HG03558 (cell line): ENCODE data around the gene MACROH2A2.
"Not testable (repeated sequence)": the region's sequence is repeated elsewhere in the genome, so short reads cannot be mapped to it uniquely, and the experiment has no call there.

ENCODE experiments used
- ATAC-seq: cut with Tn5 transposase; IDR thresholded peaks from one replicate; pipeline ENCODE4 v1.9.1; 2021; ENCODE audit warnings: moderate number of reproducible peaks; ENCODE audit not compliant: unreplicated experiment; ENCODE audit errors: extremely low read depth

MACROH2A2 gene

DNA sequence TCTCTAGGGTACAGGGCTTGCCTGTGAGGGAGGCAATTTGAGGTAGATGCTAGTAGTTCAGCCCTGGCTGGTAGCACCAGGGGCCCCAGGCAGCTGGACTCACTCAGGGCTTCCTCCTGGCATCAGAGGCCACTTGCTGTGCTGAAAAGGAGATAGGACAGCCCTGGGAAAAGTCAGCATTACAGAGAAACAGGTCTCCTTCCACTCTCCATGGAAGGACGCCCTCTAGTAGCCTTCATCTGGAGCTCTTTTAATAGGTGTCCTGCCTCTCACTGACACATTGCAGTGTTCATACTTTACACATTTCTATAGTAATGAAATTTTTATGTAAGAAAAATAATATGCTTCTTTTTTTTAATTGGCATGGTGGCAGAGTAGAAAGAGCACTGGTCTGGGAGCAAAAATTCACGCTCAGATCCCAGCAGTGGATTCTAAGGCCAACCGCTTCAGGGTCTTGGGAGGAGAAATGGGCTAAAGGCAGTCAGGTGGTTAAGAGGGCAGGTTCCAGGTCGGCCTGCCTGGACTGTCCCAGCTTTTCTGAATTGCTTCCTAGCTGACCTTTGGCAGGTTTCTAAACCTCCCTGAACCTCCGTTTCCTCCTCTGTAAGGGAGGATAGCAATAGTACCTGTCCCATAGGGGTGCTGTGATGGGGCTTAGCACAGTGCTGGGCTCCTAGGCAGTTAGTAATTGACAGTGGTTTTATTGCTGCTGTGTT lies 44.2 kb downstream of the MACROH2A2 start:
- no peak for ATAC-seq

DNA sequence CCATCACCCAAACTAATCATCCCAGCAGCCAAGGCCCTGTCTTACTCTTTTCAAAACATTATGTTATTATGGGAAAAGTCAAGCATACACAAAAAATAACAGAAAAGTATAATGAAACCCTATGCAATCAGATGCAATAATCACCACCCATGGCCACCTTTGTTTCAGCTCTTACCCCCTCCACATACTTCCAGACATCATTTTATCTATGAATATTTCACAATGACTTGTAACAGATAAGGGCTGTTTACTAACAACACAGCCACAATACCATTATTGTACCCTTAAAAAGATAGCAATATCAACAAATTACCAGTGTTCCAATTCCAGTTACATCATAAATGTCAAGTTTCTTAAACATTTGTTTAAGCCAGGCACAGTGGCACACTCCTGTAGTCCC lies 44.8 kb downstream of the MACROH2A2 start:
- no peak for ATAC-seq

DNA sequence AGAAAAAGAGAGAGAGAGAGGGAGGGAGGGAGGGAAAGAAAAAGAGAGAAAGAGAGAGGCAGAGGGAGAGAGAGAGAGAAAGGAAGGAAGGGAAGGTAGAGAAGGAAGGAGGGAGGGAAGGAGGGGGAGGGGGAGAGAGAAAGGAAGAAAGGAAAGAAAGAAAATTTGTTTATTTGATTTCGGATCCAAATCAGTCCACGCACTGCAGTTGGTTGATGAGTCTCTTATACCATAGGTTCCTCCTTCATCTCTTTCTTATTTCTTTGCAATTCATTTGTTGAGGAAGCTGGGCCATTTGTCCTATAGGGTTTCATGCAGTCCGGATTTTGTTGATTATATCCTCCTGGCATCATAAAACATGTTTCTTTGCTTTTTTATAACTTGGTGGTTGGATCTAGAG lies 45.6 kb downstream of the MACROH2A2 start:
- ATAC-seq: no peak

DNA sequence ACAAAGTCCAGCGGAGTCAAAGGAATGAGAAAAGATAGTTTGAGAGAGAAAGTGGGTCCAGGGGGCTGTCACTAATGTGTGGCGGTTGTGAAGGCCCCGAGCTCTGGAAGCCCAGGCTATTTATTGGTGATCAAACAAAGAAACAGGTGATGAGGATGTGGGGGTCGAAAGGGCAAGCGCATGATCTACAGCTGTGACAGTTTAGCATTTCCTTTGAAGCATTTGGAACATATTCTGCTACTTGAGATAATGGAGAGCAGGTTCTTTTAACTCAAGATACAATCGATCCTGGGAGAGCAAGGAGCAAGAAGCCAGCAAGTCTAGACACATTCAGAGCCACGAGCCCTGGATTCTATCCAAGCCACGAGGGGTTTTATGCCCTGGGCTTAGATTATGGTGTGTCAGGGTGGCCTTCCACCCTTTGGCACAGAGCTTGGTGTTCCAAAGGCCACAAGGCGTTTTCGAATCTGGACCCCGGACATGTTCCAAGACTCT lies 48.5 kb downstream of the MACROH2A2 start:
- ATAC-seq: not testable (repeated sequence)

DNA sequence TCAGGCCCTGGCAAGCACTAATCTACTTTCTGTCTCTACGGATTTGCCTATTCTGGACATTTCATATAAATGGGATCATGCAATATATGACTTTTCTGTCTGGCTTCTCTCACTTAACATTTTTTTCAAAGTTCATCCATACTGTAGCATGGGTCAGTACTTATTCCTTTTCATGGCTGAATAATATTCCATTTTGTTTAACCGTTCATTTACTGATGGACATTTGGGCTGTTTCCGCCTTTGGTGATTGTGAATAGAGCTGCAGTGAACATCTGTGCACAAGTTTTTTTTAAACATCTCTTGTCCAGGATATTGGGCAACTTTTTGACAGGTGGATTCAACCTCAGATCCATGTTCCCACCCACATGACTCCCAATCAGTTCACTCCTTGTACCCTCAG lies 49.0 kb downstream of the MACROH2A2 start:
- ATAC-seq: no peak

DNA sequence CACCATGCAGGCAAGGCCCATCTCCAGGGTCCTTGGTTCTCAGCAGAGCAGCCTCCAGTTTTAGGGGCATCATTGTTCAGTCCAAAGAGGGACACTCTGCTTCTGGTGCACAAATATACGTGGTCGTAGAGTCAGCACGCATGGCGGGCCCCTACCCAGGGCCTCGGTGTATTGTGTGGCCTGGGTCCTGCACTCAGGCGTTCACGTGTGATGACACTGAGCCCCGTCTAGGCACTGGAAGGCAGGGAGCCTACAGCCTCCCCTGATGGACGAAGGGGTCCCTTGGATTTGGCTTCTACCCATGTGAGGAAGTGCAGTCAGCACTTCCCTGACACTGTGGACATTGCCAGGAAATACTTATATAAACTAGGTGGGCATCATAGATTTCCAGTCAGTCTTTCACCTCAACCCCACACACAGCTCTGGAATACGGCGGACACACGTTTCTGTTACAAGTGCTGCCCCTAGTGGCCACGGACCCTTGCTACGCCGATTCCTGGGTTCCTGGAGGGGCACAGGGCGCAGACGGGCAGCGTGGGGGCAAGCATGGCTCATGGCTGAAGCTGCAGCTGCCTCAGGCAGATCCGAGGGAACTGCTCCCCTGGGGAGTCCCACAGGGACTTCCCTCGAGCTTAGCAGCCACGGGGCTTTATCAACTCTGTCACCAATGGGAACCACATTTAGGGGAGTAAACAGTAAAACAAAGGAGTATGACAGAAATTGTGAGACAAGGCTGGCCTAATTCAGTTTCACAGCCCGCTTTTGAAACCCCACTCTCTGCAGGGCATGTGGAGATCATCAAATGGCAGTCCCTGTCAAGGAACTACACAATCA lies 54.5 kb downstream of the MACROH2A2 start:
- ATAC-seq: no peak

DNA sequence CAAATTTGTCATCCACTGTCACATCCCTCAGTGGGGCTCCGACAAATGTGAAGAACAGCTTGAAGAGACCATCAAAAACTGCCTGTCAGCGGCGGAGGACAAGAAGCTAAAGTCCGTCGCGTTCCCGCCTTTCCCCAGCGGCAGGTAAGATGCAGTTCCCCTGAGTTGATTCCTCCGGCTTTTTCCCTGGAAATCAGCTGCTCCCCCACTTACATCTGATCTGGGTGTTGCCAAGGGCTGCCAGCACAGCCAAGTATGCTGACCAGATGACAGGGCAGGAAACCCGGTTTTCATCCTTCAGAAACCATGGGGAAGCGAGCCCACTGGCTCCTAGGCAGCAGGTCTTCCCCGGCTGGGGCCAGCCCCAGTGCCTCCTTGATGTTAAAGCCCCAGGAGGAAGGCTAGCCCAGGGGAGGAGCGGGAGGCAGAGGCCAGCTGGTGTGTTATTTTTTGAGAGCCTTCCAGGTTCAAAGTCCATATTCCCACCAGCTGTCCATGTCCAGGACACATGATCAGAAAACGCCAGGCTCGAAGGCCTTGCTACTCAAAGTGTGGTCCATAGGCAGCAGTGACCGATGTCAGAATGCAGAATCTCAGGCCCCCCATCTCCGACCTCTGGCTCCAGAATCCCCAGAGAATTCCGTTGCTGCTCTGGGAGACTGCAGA lies 56.6 kb downstream of the MACROH2A2 start:
- ATAC-seq: no peak

DNA sequence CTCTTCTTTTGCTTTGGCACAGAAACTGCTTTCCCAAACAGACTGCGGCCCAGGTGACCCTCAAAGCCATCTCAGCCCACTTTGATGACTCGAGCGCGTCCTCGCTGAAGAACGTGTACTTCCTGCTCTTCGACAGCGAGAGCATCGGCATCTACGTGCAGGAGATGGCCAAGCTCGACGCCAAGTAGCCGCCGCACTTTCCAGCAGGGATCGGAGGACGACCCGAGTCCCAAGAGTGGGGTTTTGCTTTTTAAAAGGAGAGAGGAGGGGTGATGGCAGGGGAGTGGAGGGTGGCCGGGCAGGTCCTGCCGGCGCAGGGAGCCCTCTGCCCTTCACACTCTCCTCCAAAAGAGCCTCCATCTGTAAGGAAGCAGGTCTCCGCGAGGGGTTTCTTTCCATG lies 58.9 kb downstream of the MACROH2A2 start:
- ATAC-seq: no peak

DNA sequence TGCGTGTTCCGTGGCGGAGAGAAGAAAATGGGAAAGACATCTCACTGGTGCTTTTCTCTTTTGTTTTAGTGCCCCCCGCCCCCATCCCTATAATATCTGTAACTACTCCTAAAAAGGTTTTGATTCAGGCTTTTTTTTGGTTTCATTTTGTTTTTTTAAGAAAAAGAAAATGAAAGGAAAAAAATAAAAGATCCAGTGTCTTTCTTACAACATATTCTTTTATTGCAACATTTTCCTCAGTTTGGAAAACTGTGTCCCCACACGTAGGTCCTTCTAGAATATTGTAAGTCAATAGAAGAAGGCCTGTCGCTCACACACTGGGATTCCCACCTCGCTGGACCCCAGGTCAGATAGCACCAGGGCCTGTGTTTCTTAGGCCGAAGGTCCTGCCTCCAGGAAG lies 59.4 kb downstream of the MACROH2A2 start:
- ATAC-seq: no peak

DNA sequence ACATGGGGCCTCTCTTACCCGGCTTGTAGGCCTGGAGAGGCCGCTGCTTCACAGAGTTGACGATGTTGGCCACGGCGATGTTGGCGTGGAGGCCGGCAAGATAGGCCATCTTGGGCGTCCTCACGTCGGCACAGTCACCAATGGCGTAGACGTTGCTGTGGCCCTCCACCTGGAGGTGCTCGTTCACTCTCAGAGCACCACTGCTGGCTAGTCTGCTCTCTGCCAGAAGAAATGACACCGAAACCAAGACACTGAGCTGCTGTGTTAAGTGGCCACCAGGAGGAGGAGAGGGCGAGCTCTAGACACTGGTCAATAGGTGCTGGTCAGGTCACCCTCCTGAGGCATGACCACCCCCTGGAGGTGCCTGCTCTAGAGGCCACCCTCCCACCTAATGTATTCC lies 62.3 kb downstream of the MACROH2A2 start:
- ATAC-seq: no peak

DNA sequence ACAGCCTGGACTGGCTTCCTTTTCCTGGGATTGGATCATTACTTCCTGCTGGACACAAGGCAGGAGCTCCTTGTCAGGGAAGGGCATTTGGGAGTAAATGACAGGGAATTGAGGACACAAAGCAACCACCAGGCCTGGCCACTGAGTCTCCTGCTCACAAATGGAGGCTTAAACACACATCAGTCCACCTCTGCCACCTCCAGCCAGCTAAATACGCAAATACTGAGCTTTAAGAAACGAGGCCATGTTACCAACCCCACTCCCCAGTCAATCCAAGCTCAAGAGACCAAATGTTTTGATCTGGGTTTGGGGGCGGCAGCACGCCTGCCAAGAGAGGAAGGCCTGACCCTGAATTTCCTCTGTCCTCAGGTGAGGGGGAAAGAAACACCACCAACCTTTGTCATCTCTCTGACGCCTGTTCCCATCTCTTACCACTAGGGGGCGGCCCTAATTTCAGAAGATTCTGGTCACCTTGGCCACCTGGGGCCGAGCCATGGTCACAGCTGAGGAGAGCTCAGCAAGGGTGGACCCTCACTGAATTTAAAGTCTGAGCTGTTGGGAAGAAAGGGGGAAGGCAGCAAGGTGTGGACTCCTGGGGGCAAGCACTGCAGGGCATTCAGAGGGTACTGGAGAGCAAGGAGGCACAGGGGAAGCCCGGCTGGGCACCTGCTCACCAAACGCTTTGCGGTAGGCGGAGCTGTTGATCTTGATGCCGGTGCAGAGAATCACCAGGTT lies 63.5 kb downstream of the MACROH2A2 start:
- ATAC-seq: no peak

DNA sequence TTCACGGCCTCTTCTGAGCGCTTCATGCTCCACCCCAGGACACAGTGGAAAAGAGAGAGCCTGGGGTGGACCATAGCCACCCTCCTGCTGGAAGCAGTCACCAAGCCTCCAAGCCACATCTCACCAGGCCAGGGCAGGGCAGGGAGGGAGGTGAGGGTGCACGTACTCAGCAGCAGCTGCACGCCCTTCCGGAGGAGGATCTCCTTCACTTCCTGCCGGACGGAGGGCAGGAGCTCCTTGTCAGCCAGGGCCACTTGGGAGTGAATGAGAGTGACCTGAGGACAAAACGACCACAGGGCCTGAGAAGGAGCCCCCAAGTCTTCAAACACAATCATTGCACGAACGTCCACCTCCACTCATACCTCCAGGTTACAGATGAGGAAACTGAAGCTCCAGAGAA lies 65.0 kb downstream of the MACROH2A2 start:
- no peak for ATAC-seq

DNA sequence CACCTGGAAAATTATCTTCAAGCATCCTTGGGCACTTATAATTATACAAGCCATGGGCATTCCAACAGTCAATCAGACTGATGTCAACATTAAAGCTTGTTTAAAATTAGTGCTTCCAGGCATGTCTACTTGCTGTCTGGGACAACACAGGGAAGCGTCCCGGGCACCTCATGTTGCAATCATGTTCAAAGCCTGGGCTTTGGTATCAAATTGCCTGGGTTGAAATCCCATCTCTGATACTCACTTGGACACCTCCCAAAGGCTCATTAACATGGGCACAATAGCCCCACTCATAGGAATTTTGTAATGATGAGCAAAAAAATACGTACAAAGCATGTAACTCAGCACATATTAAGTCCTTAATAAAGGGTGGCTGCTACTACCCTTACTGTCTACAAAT lies 65.5 kb downstream of the MACROH2A2 start:
- no peak for ATAC-seq

DNA sequence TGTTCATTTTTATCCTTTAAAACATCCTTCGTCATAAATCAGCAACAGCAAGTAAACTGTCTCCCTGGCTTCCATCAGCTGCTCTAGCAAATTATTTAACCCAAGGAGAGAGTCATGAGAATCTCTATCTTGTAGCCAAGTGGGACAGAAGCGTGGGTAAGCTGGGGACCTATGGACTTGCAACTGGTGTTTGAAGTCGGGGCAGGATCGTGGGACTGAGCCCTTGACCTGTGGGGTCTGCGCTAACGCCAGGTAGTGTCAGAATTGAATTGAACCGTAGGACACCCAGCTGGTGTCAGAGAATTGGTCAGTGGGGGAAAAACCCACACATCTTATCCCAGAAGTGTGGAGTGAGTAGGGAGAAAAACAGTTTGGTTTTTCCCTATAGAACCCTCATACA lies 66.6 kb downstream of the MACROH2A2 start:
- ATAC-seq: no peak

DNA sequence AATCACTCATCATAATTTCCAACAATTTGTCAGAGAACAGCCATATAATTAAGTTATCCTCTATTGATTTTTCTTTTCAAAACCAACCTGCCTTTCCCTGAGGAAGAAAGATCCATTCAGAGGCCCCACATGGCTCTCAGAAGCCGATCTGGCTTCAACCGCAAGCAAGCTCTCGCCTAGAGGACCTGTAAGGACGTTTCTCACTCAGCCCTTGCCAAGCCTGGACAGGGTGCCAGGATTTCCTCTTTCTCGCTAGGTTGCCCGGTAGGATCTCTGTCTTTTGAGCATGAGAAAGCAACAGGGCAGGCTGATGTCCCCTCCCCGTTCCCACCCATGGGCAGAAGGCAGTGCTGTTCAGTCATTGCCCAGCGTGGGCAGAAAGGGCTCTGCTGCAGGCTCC lies 67.0 kb downstream of the MACROH2A2 start:
- no peak for ATAC-seq

DNA sequence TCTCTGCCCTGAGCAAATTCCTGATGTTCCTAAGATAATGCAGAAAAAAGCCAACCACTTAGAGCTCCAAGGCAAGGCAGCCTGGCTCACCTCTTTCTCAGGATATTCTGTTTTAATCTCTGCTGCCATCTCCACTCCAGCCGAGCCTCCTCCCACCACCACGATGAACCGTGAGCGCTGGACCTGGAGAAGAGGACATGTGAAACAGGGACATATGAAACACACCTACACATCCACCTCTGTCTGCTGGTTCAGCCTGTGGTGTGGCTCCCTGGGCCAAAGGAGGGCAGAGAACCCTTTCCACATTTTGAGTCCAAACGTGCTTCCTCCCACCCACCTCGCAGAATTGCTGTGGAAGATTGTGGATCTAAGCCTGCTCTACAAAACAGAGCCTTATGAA lies 67.8 kb downstream of the MACROH2A2 start:
- ATAC-seq: no peak

DNA sequence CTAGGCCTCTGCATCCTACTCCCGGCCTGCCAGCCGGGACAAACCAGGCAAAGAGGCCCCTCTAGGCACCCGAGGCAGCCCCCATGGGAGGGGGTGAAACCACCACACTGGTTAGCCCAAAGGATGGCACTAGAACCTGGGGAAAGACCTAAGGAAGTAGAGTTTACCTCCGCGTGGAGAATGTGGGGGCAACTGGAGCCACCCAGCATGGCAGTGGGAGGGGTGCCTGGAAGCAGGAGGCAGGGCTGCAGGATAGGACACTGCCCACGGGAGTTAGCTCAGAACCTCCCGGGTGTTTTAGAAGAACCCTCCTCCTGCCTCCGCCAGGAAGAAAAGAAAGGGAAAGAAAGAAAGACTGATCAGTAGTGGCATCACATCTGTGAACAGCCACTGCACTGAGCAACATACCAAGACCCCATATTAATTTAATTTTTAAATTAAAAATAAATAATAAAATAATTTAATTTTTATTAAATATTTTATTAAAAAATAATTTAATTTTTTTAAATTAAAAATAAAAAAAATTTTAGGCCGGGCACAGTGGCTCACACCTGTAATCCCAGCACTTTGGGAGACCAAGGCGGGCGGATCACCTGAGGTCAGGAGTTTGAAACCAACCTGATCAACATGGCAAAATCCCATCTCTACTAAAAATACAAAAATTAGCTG lies 68.8 kb downstream of the MACROH2A2 start:
- no peak for ATAC-seq

DNA sequence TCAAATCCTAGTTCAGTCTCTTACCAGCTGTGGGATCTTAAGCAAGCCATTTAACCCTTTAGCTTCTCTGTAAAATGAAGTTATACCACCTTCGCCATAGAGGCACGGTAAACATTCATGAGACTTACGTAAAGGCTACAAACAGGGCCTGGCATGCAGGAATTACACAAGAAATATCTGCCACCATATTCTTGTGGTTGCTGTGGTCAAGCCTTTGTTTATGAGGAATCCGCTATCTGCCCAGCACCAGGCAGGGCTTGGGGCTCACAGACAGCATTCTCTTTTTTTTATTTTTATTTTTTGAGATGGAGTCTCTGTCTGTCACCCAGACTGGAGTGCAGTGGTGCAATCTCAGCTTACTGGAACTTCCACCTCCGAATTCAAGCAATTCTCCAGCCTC lies 70.1 kb downstream of the MACROH2A2 start:
- ATAC-seq: no peak

DNA sequence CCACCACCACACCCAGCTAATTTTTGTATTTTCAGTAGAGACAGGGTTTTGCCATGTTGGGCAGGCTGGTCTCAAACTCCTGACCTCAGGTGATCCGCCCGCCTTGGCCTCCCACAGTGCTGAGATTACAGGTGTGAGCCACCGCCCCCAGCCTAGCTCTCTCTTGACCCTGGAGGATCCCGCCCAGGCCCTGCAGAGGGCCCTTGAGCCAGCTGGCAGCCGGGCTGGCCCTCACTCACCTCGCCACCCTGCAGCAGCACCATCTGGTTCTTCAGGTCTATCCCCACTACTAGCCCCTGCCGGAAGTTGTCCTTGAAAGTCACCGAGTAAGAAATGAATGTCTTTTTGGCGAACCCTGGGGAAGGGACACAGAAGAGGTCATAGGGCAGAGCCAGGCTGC lies 70.5 kb downstream of the MACROH2A2 start:
- ATAC-seq: not testable (repeated sequence)

DNA sequence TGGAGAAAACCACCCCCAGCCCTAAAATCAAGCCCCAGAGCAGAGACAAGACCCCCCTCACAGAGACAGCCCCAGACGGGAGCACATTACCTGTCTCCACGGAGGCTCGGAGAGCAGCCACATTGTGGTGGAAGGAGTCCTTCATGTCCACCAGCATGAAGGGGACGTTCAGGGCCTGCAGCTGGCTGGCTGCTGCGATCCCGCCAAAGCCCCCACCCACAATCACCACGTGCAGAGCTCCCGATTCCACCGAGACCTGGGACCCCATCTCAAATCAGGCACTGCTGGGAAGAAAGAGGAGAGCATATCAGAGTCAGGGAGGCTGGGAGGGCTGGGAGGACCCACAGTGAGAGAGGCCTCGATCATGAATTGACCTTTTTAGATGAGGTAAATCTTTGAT lies 71.2 kb downstream of the MACROH2A2 start:
- no peak for ATAC-seq
